ENCODE results near the gene ATG16L1. TPM values are rescaled to one million over a fixed set of nuclear protein-coding genes. Genes with fewer than 3 reads are reported as not detected.

ATG16L1 gene
- total and polyA plus RNA-seq, 9 of the 15 experiments (the other 6 are each of a cell fraction or from before 2014, with no cell fraction given) = 6.4 to 21.3 (median 17.2) TPM

- TF ChIP-seq CUX1 (CRISPR knock-in tag; IDR thresholded peaks at IDR 0.05) = no peak
- no peak for TF ChIP-seq YBX1 (IDR thresholded peaks at IDR 0.05)
- TF ChIP-seq ZNF311 (CRISPR knock-in tag; IDR thresholded peaks at IDR 0.05) = no peak
Measured at GRCh38 chr2:233259730-233260129, 8.3 kb downstream of the ATG16L1 start (continued).

DNA sequence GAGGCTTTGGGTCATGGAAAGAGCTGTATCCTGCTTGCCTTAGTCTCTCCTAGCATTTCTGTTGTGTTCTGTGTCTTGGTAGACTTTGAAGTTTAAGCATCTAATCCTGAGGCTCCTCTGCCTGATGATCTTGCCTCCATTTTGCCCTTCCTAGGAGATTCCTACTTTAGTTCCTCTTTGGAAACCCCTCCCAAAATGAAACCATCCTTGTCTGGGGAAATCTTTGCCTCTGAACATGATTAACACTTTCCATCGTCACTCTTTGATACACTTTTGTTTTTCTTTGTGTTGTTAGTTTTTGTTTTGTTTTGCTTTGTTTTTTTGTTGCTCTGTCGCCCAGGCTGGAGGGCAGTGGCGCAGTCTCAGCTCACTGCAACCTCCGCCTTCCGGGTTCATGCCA is 9.2 kb downstream of the ATG16L1 start:
- BruUV-seq (replicated peaks) = no TSS peak
- Histone ChIP-seq H3K27me3 (ENCODE audit: control insufficient read depth in 2 of 2, insufficient read depth in 2 of 2, low read length in 2 of 2) (no peaks in the 10 kb centered on the region), H3K4me1 (replicated peaks in 1 of 2; ENCODE audit: control insufficient read depth in 2 of 2, insufficient read depth in 2 of 2, low read length in 2 of 2) (no peaks in the 10 kb centered on the region), H3K4me2 (ENCODE audit: insufficient read depth, low read length) (no peak overlapping the region), H3K79me2 (ENCODE audit: control insufficient read depth, insufficient read depth, low read length) (peaks cover 9% of the 10 kb centered on the region; the same call in 2 of the 3 replicates), H3K4me3 (no peak overlapping the region), H3K36me3 (ENCODE audit: control insufficient read depth, insufficient read depth, low read length) (peaks cover 91% of the 10 kb centered on the region; the same call in 2 of the 3 replicates), H3K9ac (ENCODE audit: insufficient read depth in 1 of 2, low read depth in 2 of 2, low read length in 2 of 2) (no peak overlapping the region), H3K9me3 (replicated peaks; ENCODE audit: control insufficient read depth, insufficient read depth, low read depth, low read length) (no peaks in the 10 kb centered on the region), H3K27ac (ENCODE audit: extremely low read depth, low read depth, low read length) (no peak overlapping the region), H2AFZ (ENCODE audit: low read depth, low read length) (no peak overlapping the region), H3K9me1 (ENCODE audit: control insufficient read depth, insufficient read depth, low read length) (no peaks in the 10 kb centered on the region), H4K20me1 (replicated peaks; ENCODE audit: control insufficient read depth, insufficient read depth, low read length) (peaks cover 5% of the 10 kb centered on the region; the same call in 1 of the 2 replicates)
- no peak for FAIRE-seq
- in situ Hi-C loops (cut with MboI) = loop anchor here (10.0 to 25.0 kb wide), 2 partner anchors 406 to 648 kb away; no protein-coding TSS in a partner anchor
- ChIA-PET POLR2A (no interaction called here), CTCF (ENCODE audit: low intra/inter-chr PET ratio) (no interaction called here)
- intact Hi-C loops (cut with micrococcal nuclease) = loop anchor here (10.0 kb wide), 1 partner anchor 184 kb away; no protein-coding TSS in a partner anchor
- TF ChIP-seq, protein P1, sequence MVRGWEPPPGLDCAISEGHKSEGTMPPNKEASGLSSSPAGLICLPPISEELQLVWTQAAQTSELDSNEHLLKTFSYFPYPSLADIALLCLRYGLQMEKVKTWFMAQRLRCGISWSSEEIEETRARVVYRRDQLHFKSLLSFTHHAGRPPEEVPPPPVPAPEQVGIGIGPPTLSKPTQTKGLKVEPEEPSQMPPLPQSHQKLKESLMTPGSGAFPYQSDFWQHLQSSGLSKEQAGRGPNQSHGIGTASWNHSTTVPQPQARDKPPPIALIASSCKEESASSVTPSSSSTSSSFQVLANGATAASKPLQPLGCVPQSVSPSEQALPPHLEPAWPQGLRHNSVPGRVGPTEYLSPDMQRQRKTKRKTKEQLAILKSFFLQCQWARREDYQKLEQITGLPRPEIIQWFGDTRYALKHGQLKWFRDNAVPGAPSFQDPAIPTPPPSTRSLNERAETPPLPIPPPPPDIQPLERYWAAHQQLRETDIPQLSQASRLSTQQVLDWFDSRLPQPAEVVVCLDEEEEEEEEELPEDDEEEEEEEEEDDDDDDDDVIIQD (CRISPR knock-in tag; IDR thresholded peaks at IDR 0.05) = no peak
- DNase-seq (ENCODE audit: extremely low read depth in 1 of 4, low spot score in 3 of 4) = no peak
- 94% methylated on average over 3 of the region's 5 CpGs for WGBS (ENCODE audit: insufficient coverage, low coverage, missing lambda C conversion rate)
- no peak for ATAC-seq

Measured in K562 (cell line).